GM12872 (cell line): ENCODE results near the gene TRRAP.

ENCODE experiments used
- CTCF ChIP-seq: IDR thresholded peaks from 3 replicates; pipeline ENCODE4 v1.5.1; 2011; ENCODE audit warnings: low read depth, mild to moderate bottlenecking, low read length, moderate library complexity; ENCODE audit not compliant: insufficient read depth

TRRAP gene

GRCh38 chr7:98909487-98909886, 31.2 kb downstream of the TRRAP start:
- no peak for TF ChIP-seq CTCF

- no peak for TF ChIP-seq CTCF
Measured at GRCh38 chr7:98910427-98910826, 32.1 kb downstream of the TRRAP start.

- no peak for TF ChIP-seq CTCF
Measured at GRCh38 chr7:98911916-98912315, 33.6 kb downstream of the TRRAP start.

GRCh38 chr7:98913026-98913425, 34.7 kb downstream of the TRRAP start:
- TF ChIP-seq CTCF, result no peak

- no peak for TF ChIP-seq CTCF
Measured at GRCh38 chr7:98913612-98914011, 35.3 kb downstream of the TRRAP start.

- TF ChIP-seq CTCF, result no peak
Measured at GRCh38 chr7:98917331-98917730, 39.0 kb downstream of the TRRAP start.

GRCh38 chr7:98921608-98922372, 43.5 kb downstream of the TRRAP start:
- TF ChIP-seq CTCF, result no peak
